HepG2 (cell line): Measurements from ENCODE around the gene SNRPD3. TPM values are rescaled to one million over a fixed set of nuclear protein-coding genes. Genes with fewer than 3 reads are reported as not detected.

Experiments
- CHCHD3 ChIP-seq: sonication (generic); formaldehyde crosslinking; IDR thresholded peaks from 2 replicates; pipeline ENCODE4 v1.8.0; 2022; ENCODE audit warnings: mild to moderate bottlenecking, missing genetic modification reagents, moderate library complexity
- IKZF4 ChIP-seq: sonication (generic); formaldehyde crosslinking; IDR thresholded peaks from 2 replicates; pipeline ENCODE4 v1.5.1; 2020; ENCODE audit warnings: borderline replicate concordance, mild to moderate bottlenecking, low read depth, missing genetic modification reagents; ENCODE audit errors: not compliant biosample characterization
- MAFK ChIP-seq, 2 experiments: IDR thresholded peaks in 1 of 2; conservative IDR thresholded peaks in 1 of 2; 2 replicates each; pipeline ENCODE4 v1.6.1; 2011; ENCODE audit warnings: improper control_type of control experiment in 2 of 2, low read length in 2 of 2
- MATR3 ChIP-seq: sonication (generic); formaldehyde crosslinking; IDR thresholded peaks from 2 replicates; pipeline ENCODE4 v1.4.0; 2020; ENCODE audit warnings: missing genetic modification reagents
- PPARG ChIP-seq: conservative IDR thresholded peaks from 2 replicates; pipeline ENCODE4 v1.6.1; 2016; ENCODE audit warnings: missing biosample characterization, missing genetic modification reagents
- REPIN1 ChIP-seq: sonication (generic); formaldehyde crosslinking; IDR thresholded peaks from 2 replicates; pipeline ENCODE4 v1.8.0; 2022; ENCODE audit warnings: missing genetic modification reagents, low read depth, mild to moderate bottlenecking, borderline replicate concordance
- TCF12 ChIP-seq, 2 experiments: fragments of 450-650 bp in 1 of 2; sonication (generic) in 1 of 2; formaldehyde crosslinking in 1 of 2; IDR thresholded peaks; 2 replicates each; pipeline versions ENCODE4 v1.6.1 to v1.8.0; 2017 to 2022; ENCODE audit warnings: antibody characterized with exemption in 1 of 2, mild to moderate bottlenecking in 1 of 2, missing genetic modification reagents in 1 of 2, moderate library complexity in 1 of 2
- ZBTB1 ChIP-seq: sonication (generic); formaldehyde crosslinking; IDR thresholded peaks from 2 replicates; pipeline ENCODE4 v1.4.0; 2020; ENCODE audit warnings: missing genetic modification reagents, borderline replicate concordance
- ZBTB7A ChIP-seq: sonication (generic); formaldehyde crosslinking; IDR thresholded peaks from 2 replicates; pipeline ENCODE4 v1.8.0; 2022; ENCODE audit warnings: mild to moderate bottlenecking, missing genetic modification reagents
- ZNF3 ChIP-seq: IDR thresholded peaks from 2 replicates; pipeline ENCODE4 v1.7.0; 2017; ENCODE audit warnings: inconsistent platforms
- ZNF605 ChIP-seq: sonication (generic); formaldehyde crosslinking; IDR thresholded peaks from 2 replicates; pipeline ENCODE4 v1.8.0; 2022; ENCODE audit warnings: mild to moderate bottlenecking, missing genetic modification reagents
- ZNF607 ChIP-seq: sonication (generic); formaldehyde crosslinking; IDR thresholded peaks from 2 replicates; pipeline ENCODE4 v1.5.1; 2020; ENCODE audit warnings: missing genetic modification reagents, mild to moderate bottlenecking, borderline replicate concordance
- ZNF792 ChIP-seq: IDR thresholded peaks from 2 replicates; pipeline ENCODE4 v1.6.1; 2016
- polyA plus RNA-seq, 8 experiments: library from polyadenylated mRNA; depleted of rRNA in 3 of 8; stranded (reverse) in 7 of 8; unstranded in 1 of 8; fragments of >200 nt; fragmentation: Illumina TruSeq in 4 of 8; extraction: Trizol in 4 of 8; gene quantifications; 2 replicates each; pipeline versions ENCODE4 v1.2.1 to v1.2.3, GENCODE V29; 2011 to 2016; ENCODE audit warnings: low read depth in 4 of 8, missing spikeins in 1 of 8, mixed read lengths in 1 of 8; ENCODE audit not compliant: insufficient read depth in 1 of 8
- total RNA-seq, 5 experiments: library from RNA; depleted of rRNA; stranded (reverse); fragments of >200 nt; fragmentation: Illumina TruSeq; extraction: Trizol; gene quantifications; 2 replicates each; pipeline ENCODE4 v1.2.3, GENCODE V29; 2016; ENCODE audit warnings: low read depth in 1 of 5
- TF ChIP-seq, protein P1 (sequence below): sonication (generic); formaldehyde crosslinking; IDR thresholded peaks from 2 replicates; pipeline ENCODE4 v1.4.0; 2020; ENCODE audit warnings: missing genetic modification reagents
- TF ChIP-seq, protein P2 (sequence below): sonication (generic); formaldehyde crosslinking; IDR thresholded peaks from 2 replicates; pipeline ENCODE4 v1.4.0; 2020; ENCODE audit warnings: missing genetic modification reagents
- TF ChIP-seq, protein P3 (sequence below): sonication (generic); formaldehyde crosslinking; IDR thresholded peaks from 2 replicates; pipeline ENCODE4 v1.5.1; 2020; ENCODE audit warnings: mild to moderate bottlenecking, missing genetic modification reagents, moderate library complexity
- TF ChIP-seq, protein P4 (sequence below): sonication (generic); formaldehyde crosslinking; IDR thresholded peaks from 2 replicates; pipeline ENCODE4 v1.5.1; 2020; ENCODE audit warnings: missing genetic modification reagents, mild to moderate bottlenecking, borderline replicate concordance

SNRPD3 gene
- total and polyA plus RNA-seq, 2 of the 13 experiments (the other 11 are each of a cell fraction or from before 2014, with no cell fraction given) = 110 to 209 TPM

DNA sequence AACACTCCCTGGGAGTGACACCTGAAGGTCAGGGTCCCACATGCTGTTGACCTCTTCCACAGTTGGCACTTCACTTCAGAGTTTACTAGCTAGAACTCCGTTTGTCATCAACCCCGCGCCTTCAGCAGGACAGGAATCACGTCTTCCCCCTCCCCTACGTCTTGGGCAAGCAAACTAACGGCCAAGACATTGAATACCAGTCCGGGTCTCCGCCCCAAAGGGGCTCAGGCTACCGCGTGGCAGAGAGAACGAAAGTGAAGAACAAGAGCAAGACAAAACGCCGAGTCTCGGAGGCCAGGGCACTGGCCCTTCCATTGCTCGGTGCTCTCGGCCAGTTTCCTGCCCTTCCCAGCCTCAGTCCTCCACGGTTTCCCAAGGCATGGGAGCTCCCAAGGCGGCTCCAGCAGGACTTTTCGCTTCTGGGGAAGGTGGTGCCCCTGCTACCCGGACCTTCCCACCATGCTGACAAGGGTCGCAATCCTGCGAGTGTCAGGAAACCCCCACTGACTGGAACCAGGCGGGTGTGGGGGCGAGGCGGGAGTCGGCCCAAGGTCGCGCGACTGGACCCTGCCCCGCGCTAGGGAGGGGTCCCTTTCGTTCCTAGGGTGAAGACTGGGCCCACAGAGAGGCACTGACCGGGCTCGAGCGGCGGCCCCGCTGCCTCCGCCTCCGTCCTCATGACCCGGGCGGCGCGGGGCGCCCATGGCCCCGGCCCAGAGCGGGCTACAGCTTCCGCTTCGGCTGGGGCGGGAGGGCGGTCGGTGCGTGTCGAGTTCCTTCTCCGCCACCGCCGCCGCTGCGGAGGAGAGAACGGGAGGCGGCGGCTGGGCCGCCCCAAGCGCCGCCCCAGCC lies 1.3 kb upstream of the SNRPD3 start, which contains the start of gene GUCD1 (continued):
- TF ChIP-seq, protein P1, sequence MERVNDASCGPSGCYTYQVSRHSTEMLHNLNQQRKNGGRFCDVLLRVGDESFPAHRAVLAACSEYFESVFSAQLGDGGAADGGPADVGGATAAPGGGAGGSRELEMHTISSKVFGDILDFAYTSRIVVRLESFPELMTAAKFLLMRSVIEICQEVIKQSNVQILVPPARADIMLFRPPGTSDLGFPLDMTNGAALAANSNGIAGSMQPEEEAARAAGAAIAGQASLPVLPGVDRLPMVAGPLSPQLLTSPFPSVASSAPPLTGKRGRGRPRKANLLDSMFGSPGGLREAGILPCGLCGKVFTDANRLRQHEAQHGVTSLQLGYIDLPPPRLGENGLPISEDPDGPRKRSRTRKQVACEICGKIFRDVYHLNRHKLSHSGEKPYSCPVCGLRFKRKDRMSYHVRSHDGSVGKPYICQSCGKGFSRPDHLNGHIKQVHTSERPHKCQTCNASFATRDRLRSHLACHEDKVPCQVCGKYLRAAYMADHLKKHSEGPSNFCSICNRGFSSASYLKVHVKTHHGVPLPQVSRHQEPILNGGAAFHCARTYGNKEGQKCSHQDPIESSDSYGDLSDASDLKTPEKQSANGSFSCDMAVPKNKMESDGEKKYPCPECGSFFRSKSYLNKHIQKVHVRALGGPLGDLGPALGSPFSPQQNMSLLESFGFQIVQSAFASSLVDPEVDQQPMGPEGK = peak; percentile 59
- TF ChIP-seq ZNF792 (CRISPR knock-in tag) = 0 out of 2 replicates have a peak, but pooled peaks have one; percentile 20
- peak; percentile 41 for TF ChIP-seq ZNF607 (CRISPR knock-in tag)
- no peak for TF ChIP-seq ZNF3 (CRISPR knock-in tag)
- no peak for TF ChIP-seq TCF12 (IDR thresholded peaks at IDR 0.05)
- peak; percentile 77; the same call in 1 of the 2 replicates for TF ChIP-seq TCF12 (CRISPR knock-in tag; IDR thresholded peaks at IDR 0.05)
- TF ChIP-seq MATR3 (CRISPR knock-in tag) = no peak
- TF ChIP-seq, protein P2, sequence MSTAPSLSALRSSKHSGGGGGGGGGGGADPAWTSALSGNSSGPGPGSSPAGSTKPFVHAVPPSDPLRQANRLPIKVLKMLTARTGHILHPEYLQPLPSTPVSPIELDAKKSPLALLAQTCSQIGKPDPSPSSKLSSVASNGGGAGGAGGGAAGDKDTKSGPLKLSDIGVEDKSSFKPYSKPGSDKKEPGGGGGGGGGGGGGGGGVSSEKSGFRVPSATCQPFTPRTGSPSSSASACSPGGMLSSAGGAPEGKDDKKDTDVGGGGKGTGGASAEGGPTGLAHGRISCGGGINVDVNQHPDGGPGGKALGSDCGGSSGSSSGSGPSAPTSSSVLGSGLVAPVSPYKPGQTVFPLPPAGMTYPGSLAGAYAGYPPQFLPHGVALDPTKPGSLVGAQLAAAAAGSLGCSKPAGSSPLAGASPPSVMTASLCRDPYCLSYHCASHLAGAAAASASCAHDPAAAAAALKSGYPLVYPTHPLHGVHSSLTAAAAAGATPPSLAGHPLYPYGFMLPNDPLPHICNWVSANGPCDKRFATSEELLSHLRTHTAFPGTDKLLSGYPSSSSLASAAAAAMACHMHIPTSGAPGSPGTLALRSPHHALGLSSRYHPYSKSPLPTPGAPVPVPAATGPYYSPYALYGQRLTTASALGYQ (CRISPR knock-in tag) = no peak
- no peak for TF ChIP-seq IKZF4 (CRISPR knock-in tag)
- TF ChIP-seq, protein P3, sequence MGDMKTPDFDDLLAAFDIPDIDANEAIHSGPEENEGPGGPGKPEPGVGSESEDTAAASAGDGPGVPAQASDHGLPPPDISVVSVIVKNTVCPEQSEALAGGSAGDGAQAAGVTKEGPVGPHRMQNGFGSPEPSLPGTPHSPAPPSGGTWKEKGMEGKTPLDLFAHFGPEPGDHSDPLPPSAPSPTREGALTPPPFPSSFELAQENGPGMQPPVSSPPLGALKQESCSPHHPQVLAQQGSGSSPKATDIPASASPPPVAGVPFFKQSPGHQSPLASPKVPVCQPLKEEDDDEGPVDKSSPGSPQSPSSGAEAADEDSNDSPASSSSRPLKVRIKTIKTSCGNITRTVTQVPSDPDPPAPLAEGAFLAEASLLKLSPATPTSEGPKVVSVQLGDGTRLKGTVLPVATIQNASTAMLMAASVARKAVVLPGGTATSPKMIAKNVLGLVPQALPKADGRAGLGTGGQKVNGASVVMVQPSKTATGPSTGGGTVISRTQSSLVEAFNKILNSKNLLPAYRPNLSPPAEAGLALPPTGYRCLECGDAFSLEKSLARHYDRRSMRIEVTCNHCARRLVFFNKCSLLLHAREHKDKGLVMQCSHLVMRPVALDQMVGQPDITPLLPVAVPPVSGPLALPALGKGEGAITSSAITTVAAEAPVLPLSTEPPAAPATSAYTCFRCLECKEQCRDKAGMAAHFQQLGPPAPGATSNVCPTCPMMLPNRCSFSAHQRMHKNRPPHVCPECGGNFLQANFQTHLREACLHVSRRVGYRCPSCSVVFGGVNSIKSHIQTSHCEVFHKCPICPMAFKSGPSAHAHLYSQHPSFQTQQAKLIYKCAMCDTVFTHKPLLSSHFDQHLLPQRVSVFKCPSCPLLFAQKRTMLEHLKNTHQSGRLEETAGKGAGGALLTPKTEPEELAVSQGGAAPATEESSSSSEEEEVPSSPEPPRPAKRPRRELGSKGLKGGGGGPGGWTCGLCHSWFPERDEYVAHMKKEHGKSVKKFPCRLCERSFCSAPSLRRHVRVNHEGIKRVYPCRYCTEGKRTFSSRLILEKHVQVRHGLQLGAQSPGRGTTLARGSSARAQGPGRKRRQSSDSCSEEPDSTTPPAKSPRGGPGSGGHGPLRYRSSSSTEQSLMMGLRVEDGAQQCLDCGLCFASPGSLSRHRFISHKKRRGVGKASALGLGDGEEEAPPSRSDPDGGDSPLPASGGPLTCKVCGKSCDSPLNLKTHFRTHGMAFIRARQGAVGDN (CRISPR knock-in tag) = peak; percentile 21; the same call in 1 of the 2 replicates
- peak; percentile 51; the same call in 1 of the 2 replicates for TF ChIP-seq PPARG
- TF ChIP-seq, protein P4, sequence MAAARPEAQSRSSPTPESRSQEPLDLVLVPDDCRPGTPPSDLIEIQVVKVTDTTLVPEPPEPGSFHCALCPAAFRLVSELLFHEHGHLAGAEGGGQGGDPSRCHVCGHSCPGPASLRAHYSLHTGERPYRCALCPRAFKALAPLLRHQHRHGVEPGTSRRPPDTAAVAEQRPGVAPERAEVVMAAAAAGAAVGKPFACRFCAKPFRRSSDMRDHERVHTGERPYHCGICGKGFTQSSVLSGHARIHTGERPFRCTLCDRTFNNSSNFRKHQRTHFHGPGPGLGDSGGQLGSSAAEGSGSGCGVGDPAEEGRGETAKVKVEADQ = no peak
- TF ChIP-seq ZNF605 (CRISPR knock-in tag) = peak; percentile 77; the same call in 1 of the 2 replicates
- TF ChIP-seq ZBTB1 = no peak; the same call in 1 of the 2 replicates
- 0 out of 2 replicates have a peak, but pooled peaks have one; percentile 71 for TF ChIP-seq CHCHD3 (CRISPR knock-in tag)
- TF ChIP-seq MAFK (conservative IDR thresholded peaks at IDR 0.05 in 1 of 2, IDR thresholded peaks at IDR 0.05 in 1 of 2; ENCODE audit: low read length in 2 of 2) = no peak
- peak; percentile 46; the same call in 1 of the 2 replicates for TF ChIP-seq ZBTB7A (CRISPR knock-in tag)
- TF ChIP-seq REPIN1 (CRISPR knock-in tag) = peak; percentile 35; the same call in 1 of the 2 replicates
